T-helper 2 cell treated with Interferon-gamma antibody and Interleukin-4, amounts not matched to agents 5 μg/mL and 100 μg/mL, for 36 hours (primary cell): ENCODE results near the gene MYCBPAP.
"Not testable (repeated sequence)": the region's sequence is repeated elsewhere in the genome, so short reads cannot be mapped to it uniquely, and the experiment has no call there.

ENCODE experiments used
- DNase-seq: peaks from one replicate; pipeline ENCODE4 v3.0.0; 2021; ENCODE audit warnings: low spot score
- H3K27ac Mint-ChIP-seq: one replicate; pipeline ENCODE4 v1.8.0; 2021; ENCODE audit warnings: mild to moderate bottlenecking, mixed read lengths
- H3K27me3 Mint-ChIP-seq: one replicate; pipeline ENCODE4 v1.8.0; 2021; ENCODE audit warnings: low read depth, mixed read lengths
- H3K36me3 Mint-ChIP-seq: one replicate; pipeline ENCODE4 v1.8.0; 2021; ENCODE audit warnings: low read depth, mixed read lengths
- H3K4me1 Mint-ChIP-seq: one replicate; pipeline ENCODE4 v1.8.0; 2021; ENCODE audit warnings: low read depth, mixed read lengths
- H3K4me3 Mint-ChIP-seq: one replicate; pipeline ENCODE4 v1.8.0; 2022; ENCODE audit warnings: mild to moderate bottlenecking, moderate library complexity, mixed read lengths
- H3K9me3 Mint-ChIP-seq: one replicate; pipeline ENCODE4 v1.8.0; 2021; ENCODE audit warnings: mixed read lengths

Gene MYCBPAP

GRCh38 chr17:50475775-50476544 lies 32.3 kb upstream of the MYCBPAP start:
- H3K36me3 Mint-ChIP-seq, DNase-seq, H3K27me3 Mint-ChIP-seq, H3K4me3 Mint-ChIP-seq, H3K9me3 Mint-ChIP-seq, H3K27ac Mint-ChIP-seq: not testable (repeated sequence)
- peaks cover 20% of the 10 kb centered on the region for H3K4me1 Mint-ChIP-seq

GRCh38 chr17:50476545-50477315 lies 31.5 kb upstream of the MYCBPAP start:
- H3K36me3 Mint-ChIP-seq = peaks cover 3% of the 10 kb centered on the region
- H3K4me1 Mint-ChIP-seq = peaks cover 20% of the 10 kb centered on the region
- H3K27ac Mint-ChIP-seq = no peak overlapping the region
- H3K9me3 Mint-ChIP-seq = no peaks in the 10 kb centered on the region
- peaks cover 8% of the 10 kb centered on the region for H3K27me3 Mint-ChIP-seq
- H3K4me3 Mint-ChIP-seq = no peak overlapping the region
- no peak for DNase-seq

- Mint-ChIP-seq H3K4me3 (peak overlapping the region; percentile 77), H3K9me3 (no peaks in the 10 kb centered on the region), H3K36me3 (peaks cover 8% of the 10 kb centered on the region), H3K27ac (peak overlapping the region; percentile 80), H3K27me3 (peaks cover 8% of the 10 kb centered on the region), H3K4me1 (peaks cover 20% of the 10 kb centered on the region)
- no peak for DNase-seq
Measured at GRCh38 chr17:50477976-50478375, 30.3 kb upstream of the MYCBPAP start.

DNA sequence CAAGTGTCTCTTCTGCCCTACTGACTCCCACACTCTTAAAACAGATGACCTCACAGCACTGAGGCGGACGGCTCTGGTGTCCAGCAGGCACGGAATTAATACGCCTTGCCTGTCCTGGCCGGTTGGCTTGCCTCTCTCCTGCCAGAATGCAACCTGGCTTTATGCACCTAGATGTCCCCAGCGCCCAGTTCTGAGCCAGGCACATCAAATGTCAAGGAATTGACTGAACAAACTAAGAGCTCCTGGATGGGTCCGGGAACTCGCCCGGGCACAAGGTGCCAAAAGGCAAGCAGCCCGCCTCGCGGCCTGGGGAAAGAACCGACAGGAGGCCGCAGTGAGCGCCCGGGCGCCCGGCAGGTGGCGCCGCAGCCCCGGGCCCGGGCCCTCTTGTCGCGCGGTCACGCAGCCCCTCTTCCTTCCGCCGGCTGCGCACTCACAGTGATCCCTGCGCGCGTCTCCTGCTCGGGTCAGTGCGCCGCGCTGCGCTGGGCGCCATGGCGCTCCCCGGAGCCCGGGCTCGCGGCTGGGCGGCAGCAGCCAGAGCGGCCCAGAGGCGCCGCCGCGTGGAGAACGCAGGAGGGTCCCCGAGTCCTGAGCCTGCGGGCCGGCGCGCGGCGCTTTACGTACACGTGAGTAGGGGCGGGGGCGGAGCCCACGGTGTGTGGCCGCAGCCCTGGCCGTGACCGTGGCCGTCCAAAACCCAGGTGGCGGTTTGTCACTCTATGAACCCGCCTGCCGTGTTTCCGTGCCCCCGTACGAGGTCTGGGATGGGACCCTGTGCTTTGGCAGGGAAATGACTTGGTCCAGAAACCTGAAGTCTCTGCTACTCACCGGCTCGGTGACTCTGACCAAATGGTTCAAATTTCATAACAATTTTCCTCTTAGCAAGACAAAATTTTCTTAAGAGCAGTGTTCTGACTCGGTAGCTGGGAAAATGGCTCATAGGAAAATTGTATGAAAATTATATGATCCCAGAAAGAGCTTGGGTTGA lies 29.6 kb upstream of the MYCBPAP start, which contains the start of gene RSAD1:
Gene RSAD1 (plus strand): TSS at position 470 of the 991 bp plus-strand sequence. CDS start 25 bp downstream, at position 495.
- DNase-seq = peak; percentile 84
- Mint-ChIP-seq H3K4me3 (peak within 1 kb of the TSS; percentile 89), H3K9me3 (no peaks in the 10 kb centered on the region), H3K27me3 (peaks cover 8% of the 10 kb centered on the region), H3K4me1 (peaks cover 20% of the 10 kb centered on the region), H3K36me3 (peaks cover 8% of the 10 kb centered on the region), H3K27ac (peak within 1 kb of the TSS; percentile 80)

GRCh38 chr17:50479522-50480141 lies 28.6 kb upstream of the MYCBPAP start:
- Mint-ChIP-seq H3K27me3 (peaks cover 8% of the 10 kb centered on the region), H3K27ac (peak overlapping the region; percentile 57), H3K4me1 (peaks cover 20% of the 10 kb centered on the region), H3K4me3 (peak overlapping the region; percentile 89), H3K36me3 (peaks cover 9% of the 10 kb centered on the region), H3K9me3 (no peaks in the 10 kb centered on the region)
- DNase-seq = peak; percentile 51

- peaks cover 12% of the 10 kb centered on the region for H3K36me3 Mint-ChIP-seq
- no peaks in the 10 kb centered on the region for H3K9me3 Mint-ChIP-seq
- H3K27me3 Mint-ChIP-seq = peaks cover 8% of the 10 kb centered on the region
- H3K27ac Mint-ChIP-seq = no peak overlapping the region
- H3K4me3 Mint-ChIP-seq = peak overlapping the region; percentile 89
- DNase-seq = no peak
- peaks cover 20% of the 10 kb centered on the region for H3K4me1 Mint-ChIP-seq
Measured at GRCh38 chr17:50480142-50480764, 28.0 kb upstream of the MYCBPAP start.

DNA sequence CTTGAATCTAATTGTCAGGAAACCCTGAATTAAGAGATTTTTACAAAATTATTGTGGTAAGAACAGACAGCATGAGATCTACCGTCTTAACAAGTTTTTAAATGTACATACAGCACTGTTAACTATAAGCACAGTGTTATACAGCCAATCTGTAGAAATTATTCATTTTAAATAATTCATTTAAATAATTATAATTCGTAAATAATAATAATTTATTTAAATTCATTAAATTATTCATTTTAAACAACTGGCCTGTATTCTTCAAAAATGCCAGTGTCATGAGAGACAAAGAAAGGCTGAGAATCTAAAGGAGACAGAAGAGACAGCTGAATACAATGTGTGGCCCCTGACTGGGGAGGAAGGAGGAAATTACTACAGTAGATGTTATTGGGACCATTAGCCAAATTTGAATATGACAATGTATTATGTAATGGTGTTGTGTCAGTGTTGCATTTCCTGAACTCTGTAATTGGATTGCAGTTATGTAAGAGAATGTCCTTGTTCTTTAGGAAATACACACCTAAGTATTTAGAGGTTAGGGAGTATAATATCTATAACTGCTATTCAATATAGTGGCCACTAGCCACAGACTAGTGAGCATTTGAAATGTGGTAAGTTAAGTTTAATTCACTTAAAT lies 27.3 kb upstream of the MYCBPAP start:
- Mint-ChIP-seq H3K9me3 (no peaks in the 10 kb centered on the region), H3K4me3 (no peak overlapping the region), H3K4me1 (peaks cover 20% of the 10 kb centered on the region), H3K27me3 (peaks cover 3% of the 10 kb centered on the region), H3K36me3 (peaks cover 12% of the 10 kb centered on the region), H3K27ac (no peak overlapping the region)
- no peak for DNase-seq

- H3K36me3 Mint-ChIP-seq = peaks cover 12% of the 10 kb centered on the region
- no peak overlapping the region for H3K4me3 Mint-ChIP-seq
- no peaks in the 10 kb centered on the region for H3K9me3 Mint-ChIP-seq
- DNase-seq = no peak
- H3K27me3 Mint-ChIP-seq = no peaks in the 10 kb centered on the region
- no peak overlapping the region for H3K27ac Mint-ChIP-seq
- H3K4me1 Mint-ChIP-seq = peaks cover 20% of the 10 kb centered on the region
Measured at GRCh38 chr17:50481648-50482047, 26.6 kb upstream of the MYCBPAP start.

DNA sequence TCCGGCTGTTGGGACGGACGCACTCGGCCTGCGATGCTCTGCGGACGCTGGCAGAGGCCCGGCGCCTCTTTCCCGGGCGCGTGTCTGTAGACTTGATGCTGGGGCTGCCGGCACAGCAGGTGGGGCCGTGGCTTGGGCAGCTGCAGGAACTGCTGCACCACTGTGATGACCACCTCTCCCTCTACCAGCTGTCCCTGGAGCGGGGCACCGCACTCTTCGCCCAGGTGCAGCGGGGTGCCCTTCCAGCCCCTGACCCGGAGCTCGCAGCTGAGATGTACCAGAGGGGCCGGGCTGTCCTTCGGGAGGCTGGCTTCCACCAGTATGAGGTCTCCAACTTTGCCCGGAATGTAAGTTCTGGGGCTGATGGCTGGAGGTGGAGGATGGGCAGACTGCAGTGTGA lies 26.1 kb upstream of the MYCBPAP start:
- H3K4me1 Mint-ChIP-seq = peaks cover 20% of the 10 kb centered on the region
- H3K27me3 Mint-ChIP-seq = no peaks in the 10 kb centered on the region
- no peaks in the 10 kb centered on the region for H3K9me3 Mint-ChIP-seq
- DNase-seq = no peak
- no peak overlapping the region for H3K27ac Mint-ChIP-seq
- H3K36me3 Mint-ChIP-seq = peaks cover 12% of the 10 kb centered on the region
- H3K4me3 Mint-ChIP-seq = no peak overlapping the region

- H3K4me3 Mint-ChIP-seq = no peak overlapping the region
- DNase-seq = peak; percentile 75
Measured at GRCh38 chr17:50482516-50482915, 25.7 kb upstream of the MYCBPAP start.

DNA sequence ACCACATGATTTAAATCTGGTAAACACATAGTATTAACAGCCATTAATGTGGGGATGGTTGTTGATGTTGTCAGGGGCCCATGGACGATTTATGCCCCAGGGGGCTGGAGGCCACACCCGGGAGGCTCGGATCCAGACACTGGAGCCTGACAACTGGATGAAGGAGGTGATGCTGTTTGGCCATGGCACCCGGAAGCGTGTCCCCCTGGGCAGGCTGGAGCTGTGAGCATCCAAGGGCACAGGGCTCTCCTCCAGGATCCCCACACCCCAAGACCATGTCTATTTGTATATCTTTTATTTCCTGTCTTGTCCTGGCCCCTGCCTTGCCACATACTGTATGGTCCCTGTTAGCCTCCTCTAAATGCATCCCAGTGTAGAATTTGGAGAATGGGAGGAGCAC lies 25.0 kb upstream of the MYCBPAP start:
- H3K27me3 Mint-ChIP-seq = no peaks in the 10 kb centered on the region
- H3K27ac Mint-ChIP-seq = no peak overlapping the region
- H3K9me3 Mint-ChIP-seq = no peaks in the 10 kb centered on the region
- no peak overlapping the region for H3K4me3 Mint-ChIP-seq
- H3K36me3 Mint-ChIP-seq = peaks cover 12% of the 10 kb centered on the region
- H3K4me1 Mint-ChIP-seq = peaks cover 16% of the 10 kb centered on the region
- no peak for DNase-seq

More at GRCh38 chr17:50482516-50482915, 25.7 kb upstream of the MYCBPAP start:
- H3K36me3 Mint-ChIP-seq = peaks cover 12% of the 10 kb centered on the region
- H3K27ac Mint-ChIP-seq = peak overlapping the region; percentile 42
- H3K9me3 Mint-ChIP-seq = no peaks in the 10 kb centered on the region
- no peaks in the 10 kb centered on the region for H3K27me3 Mint-ChIP-seq
- peaks cover 20% of the 10 kb centered on the region for H3K4me1 Mint-ChIP-seq

DNA sequence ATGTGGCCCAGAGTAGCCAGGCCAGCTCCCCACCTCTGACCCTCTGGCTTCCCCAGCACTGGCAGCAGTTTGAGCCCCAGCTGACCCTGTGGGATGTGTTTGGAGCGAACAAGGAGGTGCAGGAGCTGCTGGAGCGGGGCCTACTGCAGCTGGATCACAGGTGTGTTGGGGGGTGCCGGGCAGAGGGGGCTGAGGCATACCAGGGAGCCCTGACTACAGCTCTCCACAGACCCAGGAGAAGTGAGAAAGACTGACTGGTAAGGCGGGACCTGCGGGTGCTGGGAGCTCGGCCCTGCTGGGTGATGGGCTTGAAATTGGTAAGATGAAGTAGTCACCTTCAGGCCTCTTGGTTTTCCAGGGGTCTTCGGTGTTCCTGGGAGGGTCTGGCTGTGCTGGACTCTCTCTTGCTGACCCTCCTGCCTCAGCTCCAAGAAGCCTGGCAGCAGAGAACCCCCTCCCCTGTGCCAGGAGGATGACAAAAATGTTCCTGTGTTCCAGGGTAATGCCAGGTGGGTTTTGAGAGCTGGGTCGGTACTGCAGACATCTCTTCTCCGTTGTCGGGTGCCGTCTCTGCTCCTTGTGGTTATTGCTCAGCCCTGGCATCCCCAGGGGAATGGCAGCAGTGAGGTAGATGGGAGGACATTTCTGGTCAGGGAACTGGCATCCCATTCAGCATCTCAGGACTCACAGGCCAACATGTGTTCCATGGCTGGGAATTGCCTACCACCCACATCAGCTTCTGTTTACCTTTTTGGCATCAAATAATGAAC lies 23.7 kb upstream of the MYCBPAP start:
- Mint-ChIP-seq H3K36me3 (peaks cover 11% of the 10 kb centered on the region), H3K4me1 (peaks cover 10% of the 10 kb centered on the region), H3K27ac (no peak overlapping the region), H3K9me3 (no peaks in the 10 kb centered on the region), H3K27me3 (no peaks in the 10 kb centered on the region), H3K4me3 (no peak overlapping the region)
- no peak for DNase-seq
